DMS 273 treated with DMSO at 0.1 percent for 48 hours (cell line): ENCODE results near the gene SYNDIG1L.

Experiments
- DNase-seq: peaks from one replicate; lab custom pipeline; 2025; lab: John Stamatoyannopoulos, UW

SYNDIG1L gene

GRCh38 chr14:74429221-74429691 lies 3.2 kb upstream of the SYNDIG1L start:
- DNase-seq, result no peak

GRCh38 chr14:74427651-74428050 lies 1.6 kb upstream of the SYNDIG1L start:
- DNase-seq, result no peak

- no peak for DNase-seq
These were observed 347 bp downstream of the SYNDIG1L start for GRCh38 chr14:74425525-74426201.

- DNase-seq, result no peak
These were observed 1.4 kb downstream of the SYNDIG1L start for GRCh38 chr14:74424606-74425005.

- DNase-seq, result no peak
These were observed 2.8 kb downstream of the SYNDIG1L start for GRCh38 chr14:74423246-74423645.

- no peak for DNase-seq
These were observed 4.0 kb downstream of the SYNDIG1L start for GRCh38 chr14:74421981-74422380.

- no peak for DNase-seq
These were observed 6.9 kb downstream of the SYNDIG1L start for GRCh38 chr14:74419086-74419485.

- DNase-seq, result no peak
These were observed 8.0 kb downstream of the SYNDIG1L start for GRCh38 chr14:74418031-74418430.

- no peak for DNase-seq
These were observed 8.4 kb downstream of the SYNDIG1L start for GRCh38 chr14:74417611-74418010.

- DNase-seq, result no peak
These were observed 8.8 kb downstream of the SYNDIG1L start for GRCh38 chr14:74417201-74417600.

GRCh38 chr14:74415115-74415437 lies 10.9 kb downstream of the SYNDIG1L start:
- DNase-seq, result no peak

GRCh38 chr14:74414403-74415114 lies 11.5 kb downstream of the SYNDIG1L start:
- no peak for DNase-seq

- no peak for DNase-seq
These were observed 12.4 kb downstream of the SYNDIG1L start for GRCh38 chr14:74413627-74414026.

GRCh38 chr14:74412753-74413152 lies 13.3 kb downstream of the SYNDIG1L start:
- no peak for DNase-seq

- DNase-seq, result no peak
These were observed 14.3 kb downstream of the SYNDIG1L start for GRCh38 chr14:74411671-74412070.

- no peak for DNase-seq
These were observed 16.6 kb downstream of the SYNDIG1L start for GRCh38 chr14:74409441-74409840.

- DNase-seq, result no peak
These were observed 17.1 kb downstream of the SYNDIG1L start for GRCh38 chr14:74408870-74409269.

- no peak for DNase-seq
These were observed 18.2 kb downstream of the SYNDIG1L start for GRCh38 chr14:74407801-74408154.

GRCh38 chr14:74407021-74407800 lies 18.8 kb downstream of the SYNDIG1L start:
- DNase-seq, result no peak

GRCh38 chr14:74405663-74406062 lies 20.3 kb downstream of the SYNDIG1L start:
- no peak for DNase-seq

GRCh38 chr14:74404435-74404834 lies 21.6 kb downstream of the SYNDIG1L start:
- no peak for DNase-seq

GRCh38 chr14:74403619-74404417 lies 22.2 kb downstream of the SYNDIG1L start:
- no peak for DNase-seq
